GM23338 (cell line): Measurements from ENCODE around the gene VANGL1. TPM values are rescaled to one million over a fixed set of nuclear protein-coding genes. Genes with fewer than 3 reads are reported as not detected.

Experiments used
- ATAC-seq: fragments of 200-7000 bp; cut with Tn5 transposase; 3 replicates; pipeline ENCODE4 v1.9.1; 2020
- DNase-seq: peaks from one replicate; pipeline ENCODE4 v3.0.0-alpha.2; 2015; ENCODE audit warnings: low spot score
- H2AFZ ChIP-seq: fragments of 200-600 bp; sonication (generic); 2 replicates; pipeline ENCODE4 v1.8.0; 2016; ENCODE audit warnings: antibody characterized with exemption, mild to moderate bottlenecking, moderate library complexity
- H3F3A ChIP-seq: fragments of 200-600 bp; sonication (generic); replicated peaks from 2 replicates; pipeline ENCODE4 v1.8.0; 2017; ENCODE audit warnings: antibody characterized with exemption, mixed run types, low read depth
- H3K27ac ChIP-seq: fragments of 200-600 bp; sonication (generic); 2 replicates; pipeline ENCODE4 v1.6.1; 2016; ENCODE audit warnings: low read depth
- H3K27me3 ChIP-seq: fragments of 200-600 bp; sonication (generic); 2 replicates; pipeline ENCODE4 v1.8.0; 2016; ENCODE audit warnings: mild to moderate bottlenecking, mixed run types, moderate library complexity; ENCODE audit not compliant: insufficient read depth
- H3K36me3 ChIP-seq: fragments of 200-600 bp; sonication (generic); 2 replicates; pipeline ENCODE4 v1.8.0; 2016; ENCODE audit warnings: mild to moderate bottlenecking; ENCODE audit not compliant: insufficient read depth
- H3K4me1 ChIP-seq: fragments of 200-600 bp; sonication (generic); 2 replicates; pipeline ENCODE4 v1.8.0; 2016; ENCODE audit warnings: mild to moderate bottlenecking, moderate library complexity; ENCODE audit not compliant: insufficient read depth
- H3K4me2 ChIP-seq: fragments of 200-600 bp; sonication (generic); 2 replicates; pipeline ENCODE4 v1.7.1; 2017; ENCODE audit warnings: mixed run types
- H3K4me3 ChIP-seq: fragments of 200-600 bp; sonication (generic); 2 replicates; pipeline ENCODE4 v1.6.1; 2016; ENCODE audit warnings: mixed run types
- H3K79me2 ChIP-seq: fragments of 200-600 bp; sonication (generic); replicated peaks from 2 replicates; pipeline ENCODE4 v1.8.0; 2017; ENCODE audit warnings: mild to moderate bottlenecking; ENCODE audit not compliant: insufficient read depth
- H3K9me2 ChIP-seq: fragments of 200-600 bp; sonication (generic); 2 replicates; pipeline ENCODE4 v1.8.0; 2017; ENCODE audit not compliant: insufficient read depth
- H4K20me1 ChIP-seq: fragments of 200-600 bp; sonication (generic); replicated peaks from 2 replicates; pipeline ENCODE4 v1.8.0; 2017; ENCODE audit warnings: mild to moderate bottlenecking; ENCODE audit not compliant: insufficient read depth
- H3K27ac Mint-ChIP-seq: 2 replicates; pipeline ENCODE4 v1.8.0; 2020; ENCODE audit warnings: inconsistent platforms, mild to moderate bottlenecking, moderate library complexity, mixed read lengths
- H3K27me3 Mint-ChIP-seq: 3 replicates; pipeline ENCODE4 v1.8.0; 2022; ENCODE audit warnings: low read depth, mild to moderate bottlenecking, moderate library complexity, mixed read lengths, inconsistent platforms; ENCODE audit not compliant: insufficient read depth, poor library complexity
- H3K36me3 Mint-ChIP-seq: 3 replicates; pipeline ENCODE4 v1.8.0; 2021; ENCODE audit warnings: low read depth, mild to moderate bottlenecking, inconsistent platforms, moderate library complexity, mixed read lengths
- H3K4me1 Mint-ChIP-seq: 3 replicates; pipeline ENCODE4 v1.8.0; 2020; ENCODE audit warnings: mild to moderate bottlenecking, inconsistent platforms, mixed read lengths
- H3K4me3 Mint-ChIP-seq: 3 replicates; pipeline ENCODE4 v1.8.0; 2021; ENCODE audit warnings: moderate library complexity, mild to moderate bottlenecking, inconsistent platforms, mixed read lengths
- H3K9me3 Mint-ChIP-seq: 3 replicates; pipeline ENCODE4 v1.8.0; 2020; ENCODE audit warnings: moderate library complexity, mild to moderate bottlenecking, inconsistent platforms, mixed read lengths
- CREB1 ChIP-seq: fragments of 250-450 bp; sonication (Bioruptor Pico); IDR thresholded peaks from 2 replicates; pipeline ENCODE4 v1.5.0; 2020; ENCODE audit warnings: low read depth, mild to moderate bottlenecking, moderate library complexity
- EZH2 ChIP-seq: fragments of 200-600 bp; sonication (generic); IDR thresholded peaks from one replicate; pipeline ENCODE4 v1.8.0; 2017; ENCODE audit warnings: antibody characterized with exemption, mild to moderate bottlenecking, low read depth; ENCODE audit not compliant: unreplicated experiment
- EZH2phosphoT487 ChIP-seq: fragments of 200-600 bp; sonication (generic); IDR thresholded peaks from one replicate; pipeline ENCODE4 v1.8.1; 2018; ENCODE audit warnings: antibody characterized with exemption; ENCODE audit not compliant: unreplicated experiment
- JUNB ChIP-seq: IDR thresholded peaks from one replicate; pipeline ENCODE4 v1.6.1; 2016; ENCODE audit warnings: antibody characterized with exemption; ENCODE audit not compliant: unreplicated experiment
- NANOG ChIP-seq: IDR thresholded peaks from 2 replicates; pipeline ENCODE4 v1.6.1; 2016; ENCODE audit warnings: antibody characterized with exemption, borderline replicate concordance
- POLR2AphosphoS5 ChIP-seq: IDR thresholded peaks from 2 replicates; pipeline ENCODE4 v1.6.1; 2016; ENCODE audit warnings: antibody characterized with exemption, low read depth
- STAT1 ChIP-seq: IDR thresholded peaks from one replicate; pipeline ENCODE4 v1.6.1; 2016; ENCODE audit warnings: antibody characterized with exemption; ENCODE audit not compliant: unreplicated experiment
- ZNF114 ChIP-seq: fragments of 250-450 bp; sonication (Bioruptor Pico); IDR thresholded peaks from 2 replicates; pipeline ENCODE4 v1.5.0; 2020; ENCODE audit warnings: mild to moderate bottlenecking, moderate library complexity
- ZNF331 ChIP-seq: fragments of 250-450 bp; sonication (Bioruptor Pico); IDR thresholded peaks from 2 replicates; pipeline ENCODE4 v1.5.0; 2020; ENCODE audit warnings: low read depth, mild to moderate bottlenecking, moderate library complexity
- polyA plus RNA-seq: library from polyadenylated mRNA; unstranded; fragments of >200 nt; fragmentation: Nextera tagmentation; extraction: Ambion mirVana; gene quantifications from 2 replicates; pipeline ENCODE4 v1.2.1, GENCODE V29; 2016
- total RNA-seq: library from RNA; depleted of rRNA; stranded (reverse); fragments of >200 nt; shearing (Covaris generic); gene quantifications from 2 replicates; pipeline ENCODE4 v1.2.3, GENCODE V29; 2014
- TF ChIP-seq, protein P1 (sequence below): IDR thresholded peaks from one replicate; pipeline ENCODE4 v1.6.1; 2018; ENCODE audit warnings: antibody characterized with exemption; ENCODE audit not compliant: unreplicated experiment
- TF ChIP-seq, protein P2 (sequence below): fragments of 250-450 bp; sonication (Bioruptor Pico); IDR thresholded peaks from 2 replicates; pipeline ENCODE4 v1.5.0; 2020; ENCODE audit warnings: mild to moderate bottlenecking, moderate library complexity
- TF ChIP-seq, protein P3 (sequence below): IDR thresholded peaks from 2 replicates; pipeline ENCODE4 v1.6.1; 2016; ENCODE audit warnings: antibody characterized with exemption
- TF ChIP-seq, protein P4 (sequence below), 2 experiments: fragments of 200-600 bp in 1 of 2; sonication (generic) in 1 of 2; conservative IDR thresholded peaks; 2 replicates each; pipeline versions ENCODE4 v1.5.1 to v1.6.1; 2016 to 2017; ENCODE audit warnings: antibody characterized with exemption in 2 of 2, low read depth in 2 of 2, mild to moderate bottlenecking in 2 of 2, moderate library complexity in 1 of 2

The VANGL1 gene
- total and polyA plus RNA-seq, 2 experiments from 2014 or later, result 4.4 to 14.4 TPM

DNA sequence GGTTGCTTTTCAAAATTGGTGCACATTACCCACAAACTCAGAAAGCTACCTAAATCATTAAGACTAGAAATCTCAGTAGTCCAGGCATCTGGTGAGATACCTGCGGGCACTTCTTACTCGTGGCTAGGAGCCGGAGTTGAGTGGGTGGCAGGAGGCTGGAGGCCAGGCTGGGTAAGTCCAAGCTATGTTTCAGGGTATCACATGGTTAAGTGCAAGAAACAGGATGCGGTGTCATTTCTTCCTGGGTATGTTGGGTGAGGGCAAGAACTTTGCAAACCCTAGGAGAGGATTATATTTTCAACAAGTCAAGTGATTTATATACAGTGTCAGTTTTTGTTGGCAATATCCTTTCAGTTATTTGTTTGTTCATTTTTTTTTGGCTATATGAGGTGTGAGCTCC is 41.0 kb downstream of the VANGL1 start:
- ATAC-seq, result no peak
- Mint-ChIP-seq H3K4me3 (no peak overlapping the region), H3K27me3 (peaks cover 4% of the 10 kb centered on the region), H3K27ac (no peak overlapping the region), H3K36me3 (peaks cover 17% of the 10 kb centered on the region), H3K4me1 (peaks cover 5% of the 10 kb centered on the region), H3K9me3 (no peaks in the 10 kb centered on the region)
- Histone ChIP-seq H3K4me3 (no peak overlapping the region), H3K4me2 (no peak overlapping the region), H3K79me2 (peaks cover 3% of the 10 kb centered on the region; the same call in 1 of the 2 replicates), H4K20me1 (0 out of 2 replicates have a peak, but pooled peaks cover 4% of the 10 kb centered on the region), H3K27me3 (no peaks in the 10 kb centered on the region), H3K9me2 (no peaks in the 10 kb centered on the region), H3K4me1 (no peaks in the 10 kb centered on the region), H3K27ac (no peak overlapping the region), H3K36me3 (peaks cover 15% of the 10 kb centered on the region; the same call in 1 of the 2 replicates), H2AFZ (no peak overlapping the region), H3F3A (no peaks in the 10 kb centered on the region)
- TF ChIP-seq, protein P1, sequence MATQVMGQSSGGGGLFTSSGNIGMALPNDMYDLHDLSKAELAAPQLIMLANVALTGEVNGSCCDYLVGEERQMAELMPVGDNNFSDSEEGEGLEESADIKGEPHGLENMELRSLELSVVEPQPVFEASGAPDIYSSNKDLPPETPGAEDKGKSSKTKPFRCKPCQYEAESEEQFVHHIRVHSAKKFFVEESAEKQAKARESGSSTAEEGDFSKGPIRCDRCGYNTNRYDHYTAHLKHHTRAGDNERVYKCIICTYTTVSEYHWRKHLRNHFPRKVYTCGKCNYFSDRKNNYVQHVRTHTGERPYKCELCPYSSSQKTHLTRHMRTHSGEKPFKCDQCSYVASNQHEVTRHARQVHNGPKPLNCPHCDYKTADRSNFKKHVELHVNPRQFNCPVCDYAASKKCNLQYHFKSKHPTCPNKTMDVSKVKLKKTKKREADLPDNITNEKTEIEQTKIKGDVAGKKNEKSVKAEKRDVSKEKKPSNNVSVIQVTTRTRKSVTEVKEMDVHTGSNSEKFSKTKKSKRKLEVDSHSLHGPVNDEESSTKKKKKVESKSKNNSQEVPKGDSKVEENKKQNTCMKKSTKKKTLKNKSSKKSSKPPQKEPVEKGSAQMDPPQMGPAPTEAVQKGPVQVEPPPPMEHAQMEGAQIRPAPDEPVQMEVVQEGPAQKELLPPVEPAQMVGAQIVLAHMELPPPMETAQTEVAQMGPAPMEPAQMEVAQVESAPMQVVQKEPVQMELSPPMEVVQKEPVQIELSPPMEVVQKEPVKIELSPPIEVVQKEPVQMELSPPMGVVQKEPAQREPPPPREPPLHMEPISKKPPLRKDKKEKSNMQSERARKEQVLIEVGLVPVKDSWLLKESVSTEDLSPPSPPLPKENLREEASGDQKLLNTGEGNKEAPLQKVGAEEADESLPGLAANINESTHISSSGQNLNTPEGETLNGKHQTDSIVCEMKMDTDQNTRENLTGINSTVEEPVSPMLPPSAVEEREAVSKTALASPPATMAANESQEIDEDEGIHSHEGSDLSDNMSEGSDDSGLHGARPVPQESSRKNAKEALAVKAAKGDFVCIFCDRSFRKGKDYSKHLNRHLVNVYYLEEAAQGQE, result no peak
- no peak for TF ChIP-seq ZNF331
- TF ChIP-seq ZNF114 (CRISPR knock-in tag), result no peak
- no peak for TF ChIP-seq JUNB
- TF ChIP-seq, protein P2, sequence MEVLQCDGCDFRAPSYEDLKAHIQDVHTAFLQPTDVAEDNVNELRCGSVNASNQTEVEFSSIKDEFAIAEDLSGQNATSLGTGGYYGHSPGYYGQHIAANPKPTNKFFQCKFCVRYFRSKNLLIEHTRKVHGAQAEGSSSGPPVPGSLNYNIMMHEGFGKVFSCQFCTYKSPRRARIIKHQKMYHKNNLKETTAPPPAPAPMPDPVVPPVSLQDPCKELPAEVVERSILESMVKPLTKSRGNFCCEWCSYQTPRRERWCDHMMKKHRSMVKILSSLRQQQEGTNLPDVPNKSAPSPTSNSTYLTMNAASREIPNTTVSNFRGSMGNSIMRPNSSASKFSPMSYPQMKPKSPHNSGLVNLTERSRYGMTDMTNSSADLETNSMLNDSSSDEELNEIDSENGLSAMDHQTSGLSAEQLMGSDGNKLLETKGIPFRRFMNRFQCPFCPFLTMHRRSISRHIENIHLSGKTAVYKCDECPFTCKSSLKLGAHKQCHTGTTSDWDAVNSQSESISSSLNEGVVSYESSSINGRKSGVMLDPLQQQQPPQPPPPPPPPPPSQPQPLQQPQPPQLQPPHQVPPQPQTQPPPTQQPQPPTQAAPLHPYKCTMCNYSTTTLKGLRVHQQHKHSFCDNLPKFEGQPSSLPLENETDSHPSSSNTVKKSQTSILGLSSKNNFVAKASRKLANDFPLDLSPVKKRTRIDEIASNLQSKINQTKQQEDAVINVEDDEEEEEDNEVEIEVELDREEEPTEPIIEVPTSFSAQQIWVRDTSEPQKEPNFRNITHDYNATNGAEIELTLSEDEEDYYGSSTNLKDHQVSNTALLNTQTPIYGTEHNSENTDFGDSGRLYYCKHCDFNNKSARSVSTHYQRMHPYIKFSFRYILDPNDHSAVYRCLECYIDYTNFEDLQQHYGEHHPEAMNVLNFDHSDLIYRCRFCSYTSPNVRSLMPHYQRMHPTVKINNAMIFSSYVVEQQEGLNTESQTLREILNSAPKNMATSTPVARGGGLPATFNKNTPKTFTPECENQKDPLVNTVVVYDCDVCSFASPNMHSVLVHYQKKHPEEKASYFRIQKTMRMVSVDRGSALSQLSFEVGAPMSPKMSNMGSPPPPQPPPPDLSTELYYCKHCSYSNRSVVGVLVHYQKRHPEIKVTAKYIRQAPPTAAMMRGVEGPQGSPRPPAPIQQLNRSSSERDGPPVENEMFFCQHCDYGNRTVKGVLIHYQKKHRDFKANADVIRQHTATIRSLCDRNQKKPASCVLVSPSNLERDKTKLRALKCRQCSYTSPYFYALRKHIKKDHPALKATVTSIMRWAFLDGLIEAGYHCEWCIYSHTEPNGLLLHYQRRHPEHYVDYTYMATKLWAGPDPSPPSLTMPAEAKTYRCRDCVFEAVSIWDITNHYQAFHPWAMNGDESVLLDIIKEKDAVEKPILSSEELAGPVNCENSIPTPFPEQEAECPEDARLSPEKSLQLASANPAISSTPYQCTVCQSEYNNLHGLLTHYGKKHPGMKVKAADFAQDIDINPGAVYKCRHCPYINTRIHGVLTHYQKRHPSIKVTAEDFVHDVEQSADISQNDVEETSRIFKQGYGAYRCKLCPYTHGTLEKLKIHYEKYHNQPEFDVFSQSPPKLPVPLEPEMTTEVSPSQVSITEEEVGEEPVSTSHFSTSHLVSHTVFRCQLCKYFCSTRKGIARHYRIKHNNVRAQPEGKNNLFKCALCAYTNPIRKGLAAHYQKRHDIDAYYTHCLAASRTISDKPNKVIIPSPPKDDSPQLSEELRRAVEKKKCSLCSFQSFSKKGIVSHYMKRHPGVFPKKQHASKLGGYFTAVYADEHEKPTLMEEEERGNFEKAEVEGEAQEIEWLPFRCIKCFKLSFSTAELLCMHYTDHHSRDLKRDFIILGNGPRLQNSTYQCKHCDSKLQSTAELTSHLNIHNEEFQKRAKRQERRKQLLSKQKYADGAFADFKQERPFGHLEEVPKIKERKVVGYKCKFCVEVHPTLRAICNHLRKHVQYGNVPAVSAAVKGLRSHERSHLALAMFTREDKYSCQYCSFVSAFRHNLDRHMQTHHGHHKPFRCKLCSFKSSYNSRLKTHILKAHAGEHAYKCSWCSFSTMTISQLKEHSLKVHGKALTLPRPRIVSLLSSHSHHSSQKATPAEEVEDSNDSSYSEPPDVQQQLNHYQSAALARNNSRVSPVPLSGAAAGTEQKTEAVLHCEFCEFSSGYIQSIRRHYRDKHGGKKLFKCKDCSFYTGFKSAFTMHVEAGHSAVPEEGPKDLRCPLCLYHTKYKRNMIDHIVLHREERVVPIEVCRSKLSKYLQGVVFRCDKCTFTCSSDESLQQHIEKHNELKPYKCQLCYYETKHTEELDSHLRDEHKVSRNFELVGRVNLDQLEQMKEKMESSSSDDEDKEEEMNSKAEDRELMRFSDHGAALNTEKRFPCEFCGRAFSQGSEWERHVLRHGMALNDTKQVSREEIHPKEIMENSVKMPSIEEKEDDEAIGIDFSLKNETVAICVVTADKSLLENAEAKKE (CRISPR knock-in tag), result no peak
- TF ChIP-seq EZH2, result no peak
- TF ChIP-seq, protein P3, sequence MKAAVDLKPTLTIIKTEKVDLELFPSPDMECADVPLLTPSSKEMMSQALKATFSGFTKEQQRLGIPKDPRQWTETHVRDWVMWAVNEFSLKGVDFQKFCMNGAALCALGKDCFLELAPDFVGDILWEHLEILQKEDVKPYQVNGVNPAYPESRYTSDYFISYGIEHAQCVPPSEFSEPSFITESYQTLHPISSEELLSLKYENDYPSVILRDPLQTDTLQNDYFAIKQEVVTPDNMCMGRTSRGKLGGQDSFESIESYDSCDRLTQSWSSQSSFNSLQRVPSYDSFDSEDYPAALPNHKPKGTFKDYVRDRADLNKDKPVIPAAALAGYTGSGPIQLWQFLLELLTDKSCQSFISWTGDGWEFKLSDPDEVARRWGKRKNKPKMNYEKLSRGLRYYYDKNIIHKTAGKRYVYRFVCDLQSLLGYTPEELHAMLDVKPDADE, result no peak
- no peak for TF ChIP-seq POLR2AphosphoS5
- TF ChIP-seq, protein P4, sequence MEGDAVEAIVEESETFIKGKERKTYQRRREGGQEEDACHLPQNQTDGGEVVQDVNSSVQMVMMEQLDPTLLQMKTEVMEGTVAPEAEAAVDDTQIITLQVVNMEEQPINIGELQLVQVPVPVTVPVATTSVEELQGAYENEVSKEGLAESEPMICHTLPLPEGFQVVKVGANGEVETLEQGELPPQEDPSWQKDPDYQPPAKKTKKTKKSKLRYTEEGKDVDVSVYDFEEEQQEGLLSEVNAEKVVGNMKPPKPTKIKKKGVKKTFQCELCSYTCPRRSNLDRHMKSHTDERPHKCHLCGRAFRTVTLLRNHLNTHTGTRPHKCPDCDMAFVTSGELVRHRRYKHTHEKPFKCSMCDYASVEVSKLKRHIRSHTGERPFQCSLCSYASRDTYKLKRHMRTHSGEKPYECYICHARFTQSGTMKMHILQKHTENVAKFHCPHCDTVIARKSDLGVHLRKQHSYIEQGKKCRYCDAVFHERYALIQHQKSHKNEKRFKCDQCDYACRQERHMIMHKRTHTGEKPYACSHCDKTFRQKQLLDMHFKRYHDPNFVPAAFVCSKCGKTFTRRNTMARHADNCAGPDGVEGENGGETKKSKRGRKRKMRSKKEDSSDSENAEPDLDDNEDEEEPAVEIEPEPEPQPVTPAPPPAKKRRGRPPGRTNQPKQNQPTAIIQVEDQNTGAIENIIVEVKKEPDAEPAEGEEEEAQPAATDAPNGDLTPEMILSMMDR (conservative IDR thresholded peaks at IDR 0.05; ENCODE audit: low read depth in 2 of 2), result no peak
- no peak for TF ChIP-seq NANOG
- no peak for TF ChIP-seq STAT1
- TF ChIP-seq EZH2phosphoT487, result no peak
- TF ChIP-seq CREB1, result no peak
- no peak for DNase-seq
